Measurements from ENCODE around the gene CRIP2.

CRIP2 gene

DNA sequence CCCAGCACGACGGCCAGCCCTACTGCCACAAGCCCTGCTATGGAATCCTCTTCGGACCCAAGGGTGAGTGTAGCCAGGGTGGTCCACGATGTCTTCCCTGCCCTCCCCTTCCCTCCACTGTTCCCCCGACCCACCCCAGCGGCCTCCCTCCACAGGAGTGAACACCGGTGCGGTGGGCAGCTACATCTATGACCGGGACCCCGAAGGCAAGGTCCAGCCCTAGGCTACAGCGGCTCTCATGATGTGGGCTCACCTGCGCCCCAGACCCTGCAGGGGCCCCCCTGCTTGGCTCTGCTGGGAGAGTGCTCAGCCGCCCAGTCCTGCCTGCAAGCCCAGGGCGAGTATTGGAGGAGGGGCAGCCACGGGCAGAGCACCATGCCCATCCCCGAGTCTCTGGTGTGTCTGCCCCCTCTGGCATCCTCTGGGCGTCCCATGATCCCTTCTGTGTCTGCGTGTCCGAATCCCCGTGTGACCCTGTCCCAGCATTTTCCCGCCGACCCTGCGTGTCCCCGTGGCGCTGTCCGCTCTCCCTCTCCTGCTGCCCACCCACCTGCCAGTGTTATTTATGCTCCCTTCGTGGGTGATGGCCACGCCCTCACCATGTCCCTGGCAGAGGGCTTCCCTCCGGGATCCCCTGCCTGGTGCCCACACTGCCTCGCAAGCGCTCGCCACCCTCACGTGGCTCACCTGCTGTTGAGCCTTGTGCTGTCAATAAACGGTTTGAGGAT is 5.0 kb downstream of the CRIP2 start:
- Histone ChIP-seq H3K4me3 (no peak overlapping the region), H3K4me1 (peaks cover 32 to 87% (median 77%) of the 10 kb centered on the region in 4 donors), H3K9me3 (no peaks in the 10 kb centered on the region), H3K27me3 (no peaks in the 10 kb centered on the region), H3K36me3 (peaks cover 6 to 23% (median 14%) of the 10 kb centered on the region in 3 donors), H3K27ac (peak overlapping the region; percentile 97 to 98)
- TF ChIP-seq, protein P1, sequence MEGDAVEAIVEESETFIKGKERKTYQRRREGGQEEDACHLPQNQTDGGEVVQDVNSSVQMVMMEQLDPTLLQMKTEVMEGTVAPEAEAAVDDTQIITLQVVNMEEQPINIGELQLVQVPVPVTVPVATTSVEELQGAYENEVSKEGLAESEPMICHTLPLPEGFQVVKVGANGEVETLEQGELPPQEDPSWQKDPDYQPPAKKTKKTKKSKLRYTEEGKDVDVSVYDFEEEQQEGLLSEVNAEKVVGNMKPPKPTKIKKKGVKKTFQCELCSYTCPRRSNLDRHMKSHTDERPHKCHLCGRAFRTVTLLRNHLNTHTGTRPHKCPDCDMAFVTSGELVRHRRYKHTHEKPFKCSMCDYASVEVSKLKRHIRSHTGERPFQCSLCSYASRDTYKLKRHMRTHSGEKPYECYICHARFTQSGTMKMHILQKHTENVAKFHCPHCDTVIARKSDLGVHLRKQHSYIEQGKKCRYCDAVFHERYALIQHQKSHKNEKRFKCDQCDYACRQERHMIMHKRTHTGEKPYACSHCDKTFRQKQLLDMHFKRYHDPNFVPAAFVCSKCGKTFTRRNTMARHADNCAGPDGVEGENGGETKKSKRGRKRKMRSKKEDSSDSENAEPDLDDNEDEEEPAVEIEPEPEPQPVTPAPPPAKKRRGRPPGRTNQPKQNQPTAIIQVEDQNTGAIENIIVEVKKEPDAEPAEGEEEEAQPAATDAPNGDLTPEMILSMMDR (IDR thresholded peaks at IDR 0.05): no peak
- intact Hi-C loops (cut with DNase I; ENCODE audit: low total_unique reads): loop anchor here (10.0 kb wide), 1 partner anchor 725 kb away; the partner anchor contains the start of gene SIVA1
- peak in 1 of 2 donors; percentile 75 for DNase-seq

DNA sequence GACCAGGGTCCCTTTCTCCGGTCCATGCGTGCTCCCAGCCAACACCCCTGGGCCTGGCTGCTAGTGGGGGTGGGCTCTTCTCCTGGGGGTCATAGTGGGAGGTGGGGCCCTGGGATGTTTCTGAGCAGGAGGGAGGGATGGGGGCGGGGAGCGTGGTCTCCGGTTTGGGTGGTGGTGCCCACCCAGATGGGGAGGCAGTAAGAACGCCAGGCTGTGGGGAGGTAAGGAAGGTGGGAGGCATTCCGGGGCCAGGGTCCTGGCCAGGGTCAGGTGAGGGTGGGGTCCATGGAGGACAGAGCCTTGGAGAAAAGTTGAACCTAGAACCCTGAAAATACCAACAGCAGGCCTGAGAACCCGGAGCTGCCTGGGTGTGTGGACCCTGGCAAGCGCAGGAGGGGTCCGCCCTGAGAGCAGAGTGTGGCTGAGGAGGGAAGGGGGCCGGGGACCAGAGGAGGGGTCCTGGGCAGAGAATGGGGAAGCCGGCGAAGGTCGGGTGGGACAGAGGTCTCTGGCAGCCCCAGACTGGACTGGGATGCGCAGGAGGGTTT is 5.7 kb downstream of the CRIP2 start:
- H3K4me3 ChIP-seq: peak overlapping the region in 1 of 2 donors; percentile 2
- H3K27me3 ChIP-seq: no peaks in the 10 kb centered on the region
- H3K4me1 ChIP-seq: peaks cover 32 to 94% (median 84%) of the 10 kb centered on the region in 4 donors
- H3K36me3 ChIP-seq: peaks cover 6 to 23% (median 14%) of the 10 kb centered on the region in 3 donors
- TF ChIP-seq, protein P1 (IDR thresholded peaks at IDR 0.05): no peak
- no peaks in the 10 kb centered on the region for H3K9me3 ChIP-seq
- H3K27ac ChIP-seq: peak overlapping the region; percentile 97 to 98
- intact Hi-C loops (cut with DNase I; ENCODE audit: low total_unique reads): no loop called here
- DNase-seq: peak in 1 of 2 donors; percentile 73

DNA sequence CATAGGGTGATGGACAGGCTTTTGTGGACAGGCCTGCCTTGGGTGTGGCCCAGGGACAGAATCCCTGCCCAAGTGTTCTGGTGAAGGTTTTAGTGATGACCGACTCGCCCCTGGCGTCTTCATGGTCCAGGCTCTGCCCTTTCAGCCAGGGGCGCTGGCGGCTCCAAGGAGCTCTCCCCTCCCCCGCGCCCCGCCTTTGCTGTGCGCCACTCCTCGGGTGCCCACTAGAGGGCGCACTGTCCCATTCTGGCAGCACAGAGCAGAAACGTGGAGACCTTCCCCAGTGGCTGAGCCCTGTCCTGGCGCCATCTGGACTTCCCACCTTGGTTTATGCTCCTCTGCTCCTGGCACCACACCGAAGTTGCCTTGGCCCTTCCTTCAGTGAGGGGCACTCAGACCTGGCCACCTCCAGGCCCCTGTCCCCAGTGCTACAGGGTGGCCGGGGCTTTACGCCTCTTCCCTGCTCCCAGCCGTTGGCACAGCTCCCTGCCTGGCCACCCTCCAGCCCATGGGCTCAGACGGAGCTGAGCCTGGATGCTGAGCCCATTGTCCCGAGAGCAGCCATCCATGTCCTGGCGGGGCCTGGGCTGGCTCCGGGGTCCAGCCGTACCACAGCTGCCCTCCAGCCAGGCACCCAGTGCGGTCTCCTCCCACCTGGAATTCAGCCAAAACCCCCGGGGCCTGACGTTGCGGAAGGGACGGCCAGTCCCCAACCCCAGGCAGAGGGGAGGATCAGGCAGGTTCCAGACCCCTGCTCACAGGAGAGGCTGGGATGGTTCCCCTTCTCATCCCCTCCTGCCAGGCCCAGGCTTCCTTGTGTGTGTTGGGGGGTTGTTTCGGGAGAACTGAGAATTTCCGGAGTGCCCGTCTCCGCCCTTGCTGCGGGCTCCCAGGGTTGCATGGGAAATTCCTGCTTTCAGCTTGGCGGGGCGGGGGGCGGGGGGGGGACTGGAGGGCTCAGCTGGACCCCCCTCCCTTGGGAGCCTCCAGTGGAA is 6.5 kb downstream of the CRIP2 start:
- intact Hi-C loops (cut with DNase I; ENCODE audit: low total_unique reads): no loop called here
- TF ChIP-seq, protein P1 (IDR thresholded peaks at IDR 0.05): peak; percentile 99
- H3K36me3 ChIP-seq: peaks cover 6 to 23% (median 14%) of the 10 kb centered on the region in 3 donors
- H3K27me3 ChIP-seq: no peaks in the 10 kb centered on the region
- peak overlapping the region; percentile 97 to 98 for H3K27ac ChIP-seq
- H3K9me3 ChIP-seq: no peaks in the 10 kb centered on the region
- H3K4me3 ChIP-seq: peak overlapping the region; percentile 43 to 50
- peaks cover 29 to 96% (median 91%) of the 10 kb centered on the region in 4 donors for H3K4me1 ChIP-seq
- peak; percentile 90 to 97 for DNase-seq

DNA sequence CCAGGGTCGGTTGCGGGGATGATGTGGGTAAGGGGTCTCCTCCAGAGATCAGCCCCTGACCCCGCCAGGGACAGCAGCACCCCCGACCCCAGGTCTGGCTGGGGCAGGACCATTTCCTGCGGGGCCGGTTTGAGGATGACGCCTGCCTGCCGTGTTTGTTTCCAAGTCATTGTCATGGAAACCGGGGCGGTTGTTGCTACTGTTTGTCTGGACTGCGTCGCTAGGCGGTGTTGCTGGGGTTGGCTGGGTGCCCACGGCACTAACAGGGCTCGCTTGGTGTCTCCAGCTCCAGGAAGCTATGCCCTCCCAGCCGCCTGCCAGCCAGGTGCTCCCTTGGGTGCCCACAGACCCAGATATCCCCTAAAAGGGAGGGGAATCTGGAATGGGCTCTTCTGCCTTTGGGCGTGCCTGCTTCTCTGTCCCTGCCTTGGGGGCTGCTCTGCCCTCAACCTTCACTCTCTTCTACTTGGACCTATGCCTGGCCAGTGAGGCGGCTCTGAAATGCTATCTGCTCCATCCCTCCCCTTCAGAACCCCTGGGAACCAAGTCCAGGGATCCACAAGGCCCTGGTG is 7.4 kb downstream of the CRIP2 start:
- Histone ChIP-seq H3K36me3 (peaks cover 6 to 23% (median 14%) of the 10 kb centered on the region in 3 donors), H3K4me1 (peaks cover 29 to 96% (median 91%) of the 10 kb centered on the region in 4 donors), H3K27ac (peak overlapping the region; percentile 97 to 98), H3K4me3 (peak overlapping the region; percentile 43 to 50), H3K9me3 (no peaks in the 10 kb centered on the region), H3K27me3 (no peaks in the 10 kb centered on the region)
- TF ChIP-seq, protein P1 (IDR thresholded peaks at IDR 0.05): peak in 1 of 2 experiments; percentile 14
- peak; percentile 97 to 98 for DNase-seq
- intact Hi-C loops (cut with DNase I; ENCODE audit: low total_unique reads): no loop called here

Measured in tibial artery (tissue), 4 donors.